K562 (cell line): ENCODE measurements around the gene VEGFA. TPM values are rescaled to one million over a fixed set of nuclear protein-coding genes. Genes with fewer than 3 reads are reported as not detected.

Source experiments
- CXXC5 ChIP-seq: fragments of 250-450 bp; sonication (Bioruptor Pico); IDR thresholded peaks from 2 replicates; pipeline ENCODE4 v1.8.0; 2022; ENCODE audit warnings: inconsistent platforms, mild to moderate bottlenecking, moderate library complexity
- HDAC1 ChIP-seq, 2 experiments: fragments of 450-650 bp; IDR thresholded peaks; 2 replicates each; pipeline ENCODE4 v1.6.1; 2016 to 2017; ENCODE audit warnings: inconsistent platforms in 1 of 2, mild to moderate bottlenecking in 1 of 2, moderate library complexity in 1 of 2
- HDAC6 ChIP-seq: IDR thresholded peaks from 2 replicates; pipeline ENCODE4 v1.6.1; 2012; ENCODE audit warnings: low read depth, mild to moderate bottlenecking, control low read depth, inconsistent platforms, low read length, moderate library complexity
- XRCC3 ChIP-seq: fragments of 450-650 bp; IDR thresholded peaks from 2 replicates; pipeline ENCODE4 v1.6.1; 2017; ENCODE audit warnings: mild to moderate bottlenecking, moderate library complexity
- XRCC5 ChIP-seq: fragments of 200-400 bp; formaldehyde crosslinking; IDR thresholded peaks from 2 replicates; pipeline ENCODE4 v1.6.1; 2017; ENCODE audit warnings: low read depth, mild to moderate bottlenecking, low read length
- ZNF239 ChIP-seq: fragments of 250-450 bp; sonication (Bioruptor Pico); IDR thresholded peaks from 2 replicates; pipeline ENCODE4 v1.4.0; 2020; ENCODE audit warnings: mild to moderate bottlenecking
- polyA plus RNA-seq, 8 experiments: library from polyadenylated mRNA; depleted of rRNA in 4 of 8; stranded (reverse) in 5 of 8; unstranded in 3 of 8; fragments of >200 nt; fragmentation: Nextera tagmentation in 2 of 8; fragmentation: Illumina TruSeq in 1 of 8; extraction: Ambion mirVana in 2 of 8; extraction: Trizol in 1 of 8; gene quantifications; 2 replicates each; pipeline versions ENCODE4 v1.2.1 to v1.2.3, GENCODE V29; 2011 to 2014; ENCODE audit warnings: inconsistent platforms in 1 of 8, missing spikeins in 1 of 8
- total RNA-seq, 7 experiments: library from RNA; depleted of rRNA in 6 of 7; stranded (reverse); fragments of >200 nt in 6 of 7; fragmentation: Illumina TruSeq in 2 of 7; extraction: Trizol in 2 of 7; gene quantifications; 2 replicates each; pipeline versions ENCODE4 v1.2.1 to v1.2.3, GENCODE V29; 2011 to 2021; ENCODE audit warnings: low replicate concordance in 1 of 7
- TF ChIP-seq, protein P1 (sequence below): fragments of 450-650 bp; IDR thresholded peaks from 2 replicates; pipeline ENCODE4 v1.6.1; 2016; ENCODE audit warnings: borderline replicate concordance
- TF ChIP-seq, protein P2 (sequence below): fragments of 250-450 bp; sonication (Bioruptor Pico); IDR thresholded peaks from 2 replicates; pipeline ENCODE4 v1.6.1; 2021; ENCODE audit warnings: mild to moderate bottlenecking
- TF ChIP-seq, protein P3 (sequence below), 2 experiments: fragments of 200-800 bp in 1 of 2; sonication (Bioruptor generic) in 1 of 2; sonication (generic) in 1 of 2; formaldehyde crosslinking in 1 of 2; IDR thresholded peaks in 1 of 2; conservative IDR thresholded peaks in 1 of 2; 2 replicates each; pipeline versions ENCODE4 v1.5.0 to v1.6.1; 2016 to 2020; ENCODE audit warnings: missing compliant biosample characterization in 1 of 2, missing genetic modification characterization in 1 of 2, missing genetic modification reagents in 1 of 2
- TF ChIP-seq, protein P4 (sequence below): fragments of 450-650 bp; formaldehyde crosslinking; IDR thresholded peaks from 2 replicates; pipeline ENCODE4 v1.4.0; 2022; ENCODE audit warnings: missing genetic modification characterization
- TF ChIP-seq, protein P5 (sequence below): fragments of 450-650 bp; formaldehyde crosslinking; conservative IDR thresholded peaks from 2 replicates; pipeline ENCODE4 v1.4.0; 2022; ENCODE audit warnings: mild to moderate bottlenecking, missing genetic modification characterization

Gene VEGFA
- total and polyA plus RNA-seq, 9 of the 15 experiments (the other 6 are each of a cell fraction or from before 2014, with no cell fraction given), result 14.0 to 271 (median 124) TPM

DNA sequence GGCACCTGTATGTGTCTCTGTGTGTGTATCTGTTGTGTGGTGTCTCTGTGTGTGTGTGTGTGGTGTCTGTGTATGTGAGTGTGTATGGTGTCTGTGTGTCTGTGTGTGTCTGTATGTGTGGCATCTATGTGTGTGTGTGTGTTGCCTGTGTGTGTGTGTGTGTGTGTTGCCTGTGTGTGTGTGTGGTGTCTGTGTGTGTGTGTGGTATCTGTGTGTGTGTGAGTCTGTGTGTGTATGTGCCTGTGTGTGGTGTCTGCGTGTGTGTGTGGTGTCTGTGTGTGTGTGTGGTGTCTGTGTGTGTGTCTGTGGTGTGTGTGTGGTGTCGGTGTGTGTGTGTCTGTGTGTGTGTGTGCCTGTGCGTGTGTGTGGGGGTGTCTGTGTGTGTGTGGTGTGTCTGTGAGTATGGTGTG is 31.7 kb upstream of the VEGFA start (continued):
- TF ChIP-seq, protein P1, sequence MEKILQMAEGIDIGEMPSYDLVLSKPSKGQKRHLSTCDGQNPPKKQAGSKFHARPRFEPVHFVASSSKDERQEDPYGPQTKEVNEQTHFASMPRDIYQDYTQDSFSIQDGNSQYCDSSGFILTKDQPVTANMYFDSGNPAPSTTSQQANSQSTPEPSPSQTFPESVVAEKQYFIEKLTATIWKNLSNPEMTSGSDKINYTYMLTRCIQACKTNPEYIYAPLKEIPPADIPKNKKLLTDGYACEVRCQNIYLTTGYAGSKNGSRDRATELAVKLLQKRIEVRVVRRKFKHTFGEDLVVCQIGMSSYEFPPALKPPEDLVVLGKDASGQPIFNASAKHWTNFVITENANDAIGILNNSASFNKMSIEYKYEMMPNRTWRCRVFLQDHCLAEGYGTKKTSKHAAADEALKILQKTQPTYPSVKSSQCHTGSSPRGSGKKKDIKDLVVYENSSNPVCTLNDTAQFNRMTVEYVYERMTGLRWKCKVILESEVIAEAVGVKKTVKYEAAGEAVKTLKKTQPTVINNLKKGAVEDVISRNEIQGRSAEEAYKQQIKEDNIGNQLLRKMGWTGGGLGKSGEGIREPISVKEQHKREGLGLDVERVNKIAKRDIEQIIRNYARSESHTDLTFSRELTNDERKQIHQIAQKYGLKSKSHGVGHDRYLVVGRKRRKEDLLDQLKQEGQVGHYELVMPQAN, result peak; percentile 53; the same call in 1 of the 2 replicates
- TF ChIP-seq ZNF239 (CRISPR knock-in tag), result no peak
- TF ChIP-seq XRCC5, result no peak
- TF ChIP-seq, protein P2, sequence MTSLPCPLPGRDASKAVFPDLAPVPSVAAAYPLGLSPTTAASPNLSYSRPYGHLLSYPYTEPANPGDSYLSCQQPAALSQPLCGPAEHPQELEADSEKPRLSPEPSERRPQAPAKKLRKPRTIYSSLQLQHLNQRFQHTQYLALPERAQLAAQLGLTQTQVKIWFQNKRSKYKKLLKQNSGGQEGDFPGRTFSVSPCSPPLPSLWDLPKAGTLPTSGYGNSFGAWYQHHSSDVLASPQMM (CRISPR knock-in tag), result no peak
- TF ChIP-seq XRCC3, result no peak
- TF ChIP-seq HDAC1 (IDR thresholded peaks at IDR 0.05), result peak in 1 of 2 experiments; percentile 32; a peak in 1 of 4 replicates
- no peak for TF ChIP-seq CXXC5 (CRISPR knock-in tag)
- TF ChIP-seq, protein P3, sequence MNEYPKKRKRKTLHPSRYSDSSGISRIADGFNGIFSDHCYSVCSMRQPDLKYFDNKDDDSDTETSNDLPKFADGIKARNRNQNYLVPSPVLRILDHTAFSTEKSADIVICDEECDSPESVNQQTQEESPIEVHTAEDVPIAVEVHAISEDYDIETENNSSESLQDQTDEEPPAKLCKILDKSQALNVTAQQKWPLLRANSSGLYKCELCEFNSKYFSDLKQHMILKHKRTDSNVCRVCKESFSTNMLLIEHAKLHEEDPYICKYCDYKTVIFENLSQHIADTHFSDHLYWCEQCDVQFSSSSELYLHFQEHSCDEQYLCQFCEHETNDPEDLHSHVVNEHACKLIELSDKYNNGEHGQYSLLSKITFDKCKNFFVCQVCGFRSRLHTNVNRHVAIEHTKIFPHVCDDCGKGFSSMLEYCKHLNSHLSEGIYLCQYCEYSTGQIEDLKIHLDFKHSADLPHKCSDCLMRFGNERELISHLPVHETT (CRISPR knock-in tag; conservative IDR thresholded peaks at IDR 0.05 in 1 of 2, IDR thresholded peaks at IDR 0.05 in 1 of 2), result no peak
- TF ChIP-seq, protein P4, sequence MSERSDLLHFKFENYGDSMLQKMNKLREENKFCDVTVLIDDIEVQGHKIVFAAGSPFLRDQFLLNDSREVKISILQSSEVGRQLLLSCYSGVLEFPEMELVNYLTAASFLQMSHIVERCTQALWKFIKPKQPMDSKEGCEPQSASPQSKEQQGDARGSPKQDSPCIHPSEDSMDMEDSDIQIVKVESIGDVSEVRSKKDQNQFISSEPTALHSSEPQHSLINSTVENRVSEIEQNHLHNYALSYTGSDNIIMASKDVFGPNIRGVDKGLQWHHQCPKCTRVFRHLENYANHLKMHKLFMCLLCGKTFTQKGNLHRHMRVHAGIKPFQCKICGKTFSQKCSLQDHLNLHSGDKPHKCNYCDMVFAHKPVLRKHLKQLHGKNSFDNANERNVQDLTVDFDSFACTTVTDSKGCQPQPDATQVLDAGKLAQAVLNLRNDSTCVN (CRISPR knock-in tag), result 0 out of 2 replicates have a peak, but pooled peaks have one; percentile 52
- TF ChIP-seq, protein P5, sequence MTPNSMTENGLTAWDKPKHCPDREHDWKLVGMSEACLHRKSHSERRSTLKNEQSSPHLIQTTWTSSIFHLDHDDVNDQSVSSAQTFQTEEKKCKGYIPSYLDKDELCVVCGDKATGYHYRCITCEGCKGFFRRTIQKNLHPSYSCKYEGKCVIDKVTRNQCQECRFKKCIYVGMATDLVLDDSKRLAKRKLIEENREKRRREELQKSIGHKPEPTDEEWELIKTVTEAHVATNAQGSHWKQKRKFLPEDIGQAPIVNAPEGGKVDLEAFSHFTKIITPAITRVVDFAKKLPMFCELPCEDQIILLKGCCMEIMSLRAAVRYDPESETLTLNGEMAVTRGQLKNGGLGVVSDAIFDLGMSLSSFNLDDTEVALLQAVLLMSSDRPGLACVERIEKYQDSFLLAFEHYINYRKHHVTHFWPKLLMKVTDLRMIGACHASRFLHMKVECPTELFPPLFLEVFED (CRISPR knock-in tag), result 0 out of 2 replicates have a peak, but pooled peaks have one; percentile 55
- 0 out of 2 replicates have a peak, but pooled peaks have one; percentile 16 for TF ChIP-seq HDAC6
